Body of pancreas (tissue), 4 donors: Measurements from ENCODE around the gene GPX3. TPM values are rescaled to one million over a fixed set of nuclear protein-coding genes. Genes with fewer than 3 reads are reported as not detected.

Source experiments
- ATAC-seq: fragments of 150-250 bp; one replicate; pipeline ENCODE4 v1.9.1; 2016
- DNase-seq, 4 donors: peaks; one replicate each; pipeline ENCODE4 v3.0.0-alpha.2; 2019
- H3K27ac ChIP-seq, 4 donors: fragments of 200-600 bp; sonication (generic); 1 replicate in 3 of 4; 2 replicates in 1 of 4; pipeline versions ENCODE4 v1.5.1 to v1.6.1; 2016 to 2019; ENCODE audit warnings: mild to moderate bottlenecking in 1 of 4, mixed read lengths in 1 of 4, moderate library complexity in 1 of 4
- H3K27me3 ChIP-seq, 2 donors: fragments of 200-600 bp; sonication (generic); one replicate each; pipeline ENCODE4 v1.6.0; 2016; ENCODE audit warnings: mild to moderate bottlenecking in 1 of 2
- H3K36me3 ChIP-seq, 2 donors: fragments of 200-600 bp; sonication (generic); replicated peaks in 1 of 2; 2 replicates each; pipeline ENCODE4 v1.5.1; 2016; ENCODE audit warnings: low read depth in 2 of 2; ENCODE audit not compliant: insufficient read depth in 1 of 2
- H3K4me1 ChIP-seq: fragments of 200-600 bp; sonication (generic); one replicate; pipeline ENCODE4 v1.6.0; 2016
- H3K4me3 ChIP-seq, 2 donors: fragments of 200-600 bp; sonication (generic); 1 replicate in 1 of 2; 2 replicates in 1 of 2; pipeline ENCODE4 v1.5.1; 2016 to 2019
- H3K9me3 ChIP-seq, 3 donors: fragments of 200-600 bp; sonication (generic); 1 replicate in 2 of 3; 2 replicates in 1 of 3; pipeline ENCODE4 v1.5.1; 2016
- CTCF ChIP-seq, 7 experiments: fragments of 450-650 bp in 4 of 7; fragments of 200-600 bp in 3 of 7; sonication (generic) in 3 of 7; IDR thresholded peaks; one replicate each; pipeline ENCODE4 v1.5.1; 2016 to 2019; ENCODE audit warnings: antibody characterized with exemption in 7 of 7
- POLR2A ChIP-seq, 3 donors: fragments of 450-650 bp; IDR thresholded peaks; one replicate each; pipeline ENCODE4 v1.6.1; 2016; ENCODE audit warnings: antibody characterized with exemption in 3 of 3, mild to moderate bottlenecking in 2 of 3
- WGBS, 2 donors: methylation state at CpG; one replicate each; pipeline ENCODE4 v1.1.5; 2017; 5-methylcytosine and 5-hydroxymethylcytosine counted together
- intact Hi-C: fragments of 100-400 bp; cut with DNase I; formaldehyde crosslinking; loops from one replicate; pipeline ENCODE4 v1.15.1; 2023
- total RNA-seq, 2 donors: library from RNA; depleted of rRNA; stranded (reverse); fragments of >200 nt; gene quantifications; one replicate each; pipeline ENCODE4 v1.1.0, GENCODE V29; 2016

The GPX3 gene
- total RNA-seq, 2 donors from 2014 or later = 686 to 1,482 TPM

- no peaks in the 10 kb centered on the region for H3K9me3 ChIP-seq
- 80 to 86% methylated on average over 3 of the region's 3 CpGs for WGBS, 2 donors
- no peak overlapping the region for H3K4me3 ChIP-seq
- ATAC-seq (no peak), DNase-seq (no peak)
- intact Hi-C loops = no loop called here
- H3K4me1 ChIP-seq = peaks cover 62% of the 10 kb centered on the region
- TF ChIP-seq POLR2A (IDR thresholded peaks at IDR 0.05) (no peak), CTCF (IDR thresholded peaks at IDR 0.05) (no peak)
- H3K27me3 ChIP-seq = no peaks in the 10 kb centered on the region
- H3K36me3 ChIP-seq = no peaks in the 10 kb centered on the region
- peak overlapping the region in 3 of 4 donors; percentile 94 to 97 (median 96) for H3K27ac ChIP-seq
Measured at GRCh38 chr5:151077967-151078366, 57.6 kb downstream of the GPX3 start.

Other genes with a start within 250 kb of the GPX3 start
- gene SMIM3, start 241.8 kb upstream of the GPX3 start, total RNA-seq = 10 to 100 TPM; 40.2 to 51.6 TPM
- not detected for gene IRGM, start 174.1 kb upstream of the GPX3 start, total RNA-seq
- gene ZNF300, start 115.6 kb upstream of the GPX3 start, total RNA-seq = 1 to 10 TPM; 4.7 to 7.9 TPM
- gene TNIP1, start 60.4 kb downstream of the GPX3 start, total RNA-seq = 100 to 1,000 TPM in 1 of 2 donors, 10 to 100 TPM in 1; 89.3 to 111 TPM
- gene ANXA6, start 137.2 kb downstream of the GPX3 start, total RNA-seq = 10 to 100 TPM; 60.3 to 60.4 TPM
- gene CCDC69, start 203.5 kb downstream of the GPX3 start, total RNA-seq = 10 to 100 TPM; 34.8 to 44.8 TPM
- gene GM2A, start 232.6 kb downstream of the GPX3 start, total RNA-seq = 10 to 100 TPM in 1 of 2 donors, 1 to 10 TPM in 1; 8.9 to 17.9 TPM